GDM1 (cell line): ENCODE measurements around the gene MTMR12.
A peak's percentile ranks its signal among the peaks of the same experiment; 100 is the strongest.

ENCODE experiments used
- DNase-seq: peaks from one replicate; lab custom pipeline; 2025; lab: John Stamatoyannopoulos, UW

Gene MTMR12

DNA sequence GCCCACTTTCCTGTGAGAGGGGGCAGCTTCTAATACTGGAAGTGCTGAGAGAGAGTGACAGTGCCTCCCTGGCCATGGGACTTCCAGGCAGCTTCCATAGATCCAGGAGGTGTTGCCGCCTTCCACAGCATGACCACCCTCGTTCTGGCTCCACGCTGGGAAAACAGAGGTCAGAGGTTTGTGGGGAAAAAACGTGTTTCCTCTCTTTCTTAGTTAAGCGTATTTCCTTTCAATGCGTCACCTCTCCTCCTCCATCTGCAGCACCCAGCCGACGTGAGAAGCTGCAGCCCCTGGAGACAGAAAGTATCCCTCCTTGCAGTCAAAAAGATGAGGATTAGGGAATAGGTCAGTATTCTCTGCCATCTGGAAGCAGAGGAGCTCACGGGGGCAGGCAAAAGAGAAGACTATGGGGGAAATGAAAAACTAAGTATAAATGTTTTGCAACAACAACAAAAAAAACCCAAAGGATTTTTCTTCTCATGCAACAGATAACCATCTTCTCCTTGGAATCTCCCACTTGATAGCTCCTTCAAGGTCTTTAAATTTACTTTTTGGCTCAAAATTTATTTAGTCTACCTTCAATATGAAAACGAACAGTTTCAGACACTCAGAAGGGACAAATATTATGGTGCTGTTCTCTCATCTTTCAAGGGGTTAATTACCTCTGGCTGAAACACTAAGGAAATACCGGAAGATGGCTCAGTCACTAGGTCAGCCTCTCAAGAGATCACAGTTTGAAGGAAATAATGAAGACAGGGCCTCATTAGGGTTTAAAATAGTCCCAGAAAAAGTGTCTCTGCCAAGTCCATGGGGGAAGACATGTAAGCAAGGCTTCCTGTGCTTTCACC lies 38.0 kb downstream of the MTMR12 start:
- DNase-seq = no peak

DNA sequence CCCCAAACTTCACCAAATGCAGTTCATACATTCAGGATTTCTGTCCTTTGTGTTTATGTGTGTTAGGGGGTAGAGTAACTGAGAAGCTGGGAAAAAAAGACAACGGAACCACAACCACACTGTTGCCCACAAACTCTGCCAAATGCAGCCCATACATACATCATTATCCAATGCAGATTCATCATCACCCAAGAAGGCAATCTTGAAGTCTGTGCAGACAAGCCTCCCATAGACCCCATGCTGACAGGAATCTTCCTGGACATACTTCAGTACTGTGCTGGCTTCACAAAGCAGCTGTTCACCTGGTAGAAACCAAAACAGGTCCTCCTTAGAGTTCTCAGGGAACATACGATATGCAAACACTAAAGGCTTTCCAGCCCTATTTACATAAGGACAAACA lies 38.9 kb downstream of the MTMR12 start:
- no peak for DNase-seq

DNA sequence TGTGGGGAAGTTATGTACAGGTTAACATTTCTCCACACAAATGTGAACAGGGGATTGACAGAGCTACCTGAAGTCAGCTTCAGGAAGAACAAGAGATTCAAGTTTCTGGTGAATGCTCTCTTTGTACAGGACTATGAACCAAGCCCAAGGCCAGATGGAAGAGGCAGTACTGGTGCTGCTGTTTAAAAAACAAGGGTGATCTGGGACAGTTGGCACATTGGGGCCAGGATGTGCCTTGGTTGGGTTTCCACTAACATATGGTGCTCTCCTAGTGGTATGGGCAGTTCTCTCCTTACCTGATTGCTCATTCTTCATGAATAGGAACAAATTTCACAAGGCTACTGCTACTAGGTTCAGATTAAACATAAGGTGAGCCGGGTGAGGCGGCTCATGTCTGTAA lies 40.0 kb downstream of the MTMR12 start:
- DNase-seq = no peak

DNA sequence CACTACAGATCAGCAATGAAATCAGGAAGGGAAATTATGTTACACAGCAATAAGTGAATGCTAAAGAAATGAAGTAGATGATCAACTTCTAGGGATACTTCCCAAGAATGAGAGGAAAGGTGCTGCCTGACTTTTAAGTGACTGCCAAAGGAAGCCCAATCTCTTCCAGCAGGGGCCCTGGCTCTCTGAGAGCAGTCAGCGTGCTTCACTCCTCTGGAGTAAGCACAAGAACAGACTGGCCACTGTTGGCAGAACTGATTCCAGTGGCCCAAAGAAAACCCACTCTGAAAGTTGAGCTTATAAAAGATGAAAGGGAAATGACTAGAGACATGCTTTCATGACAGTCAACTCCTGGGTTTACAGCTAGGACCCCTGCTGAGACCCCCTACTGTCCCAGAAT lies 41.8 kb downstream of the MTMR12 start:
- DNase-seq = no peak

DNA sequence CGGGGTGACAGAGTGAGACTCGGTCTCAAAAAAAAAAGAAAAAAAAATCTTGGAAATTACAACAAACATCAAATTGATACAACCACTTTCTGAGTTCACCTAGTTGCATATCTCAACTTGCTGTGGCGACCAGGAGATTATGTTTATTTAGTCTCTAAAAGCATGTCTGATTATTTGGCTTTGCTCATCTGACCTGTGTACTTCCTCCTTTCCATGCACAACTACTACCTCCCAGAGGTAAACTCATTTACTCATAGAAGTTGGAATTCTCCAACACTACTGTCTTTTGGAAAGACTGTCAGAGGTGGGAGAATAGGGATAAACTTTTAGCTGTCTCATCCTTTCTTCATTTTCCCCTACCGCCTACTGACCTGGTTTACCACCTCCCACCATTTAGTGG lies 42.6 kb downstream of the MTMR12 start:
- no peak for DNase-seq

DNA sequence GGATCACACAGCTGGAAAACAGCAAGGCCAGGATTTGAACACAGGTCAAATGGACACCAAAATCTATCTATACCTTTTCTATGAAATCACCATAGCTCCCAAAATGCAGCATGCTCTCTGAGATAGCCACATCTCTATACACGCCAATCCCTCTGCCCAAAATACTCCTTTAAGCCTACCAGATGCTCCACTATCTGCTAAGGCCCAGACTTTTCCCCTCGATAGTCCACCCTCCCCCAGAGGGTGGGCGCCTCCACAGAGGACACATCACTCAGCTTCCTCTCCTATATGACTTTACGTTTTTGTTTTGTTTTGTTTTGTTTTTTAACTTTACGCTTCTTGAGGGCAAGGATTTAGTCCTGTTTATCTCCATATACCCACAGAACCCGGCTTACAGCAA lies 46.8 kb downstream of the MTMR12 start:
- DNase-seq = no peak

DNA sequence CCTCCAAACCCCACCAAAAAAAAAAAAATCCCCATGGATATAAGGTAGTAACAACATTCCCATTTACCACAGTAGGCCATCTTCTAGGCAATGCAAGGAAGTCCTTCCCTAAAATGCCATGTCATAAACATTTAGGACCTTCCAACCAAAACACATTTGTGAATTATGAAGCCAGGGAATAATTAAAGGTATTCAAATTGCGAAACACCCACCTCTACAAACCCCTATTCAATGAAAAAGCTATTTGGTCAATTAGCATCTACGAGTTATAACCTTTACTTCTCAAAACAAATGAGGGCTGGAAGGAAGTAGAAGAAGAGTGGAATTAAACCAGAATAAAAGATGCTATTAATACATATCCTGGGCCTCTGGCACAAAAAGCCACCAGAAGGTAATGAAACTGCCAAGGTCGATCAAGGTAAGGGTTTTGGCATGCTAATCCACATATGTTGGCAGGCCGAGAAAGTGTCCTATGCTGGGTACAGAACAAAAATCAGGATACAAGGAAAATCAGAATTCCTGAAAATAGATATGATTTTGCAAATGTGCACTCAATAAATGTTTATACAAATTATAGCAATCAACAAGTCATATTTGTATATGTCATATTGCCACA lies 47.7 kb downstream of the MTMR12 start:
- no peak for DNase-seq

DNA sequence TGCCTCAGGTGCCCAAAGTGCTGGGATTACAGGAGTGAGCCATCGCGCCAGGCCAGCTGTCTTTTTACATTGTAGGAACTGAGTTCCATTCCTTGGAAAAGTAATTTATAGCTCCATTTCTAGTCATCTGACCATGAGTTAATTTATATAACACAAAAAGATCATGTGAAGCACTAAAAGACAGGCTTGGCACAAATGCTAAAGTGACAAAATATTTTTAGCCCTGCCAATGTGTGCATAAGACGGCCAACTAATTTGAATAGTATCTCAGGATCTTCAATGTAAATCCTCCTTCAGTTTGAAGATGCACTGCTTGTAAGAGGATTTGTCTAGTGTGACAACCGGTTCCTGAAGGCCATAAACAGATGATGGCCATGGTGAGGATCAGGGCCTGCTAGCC lies 49.1 kb downstream of the MTMR12 start:
- no peak for DNase-seq

DNA sequence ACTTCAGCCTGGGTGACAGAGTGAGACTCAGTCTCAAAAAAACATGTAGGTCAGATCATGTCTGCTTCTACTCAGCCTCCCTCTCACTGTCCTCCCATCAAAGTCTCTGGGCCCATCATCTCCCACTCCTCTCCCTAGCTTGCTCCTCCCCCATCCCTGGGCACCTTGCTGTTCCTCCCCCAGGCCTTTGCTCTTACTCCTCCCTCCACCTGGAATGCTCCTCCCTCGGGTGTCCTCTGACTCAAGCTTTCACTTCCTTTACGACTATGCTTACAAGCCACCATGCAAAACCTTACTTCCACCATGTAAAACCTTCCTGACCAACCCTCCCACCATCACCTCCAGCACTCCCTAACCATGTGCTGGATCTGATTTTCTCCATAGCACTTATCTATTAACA lies 51.5 kb downstream of the MTMR12 start:
- DNase-seq = no peak

DNA sequence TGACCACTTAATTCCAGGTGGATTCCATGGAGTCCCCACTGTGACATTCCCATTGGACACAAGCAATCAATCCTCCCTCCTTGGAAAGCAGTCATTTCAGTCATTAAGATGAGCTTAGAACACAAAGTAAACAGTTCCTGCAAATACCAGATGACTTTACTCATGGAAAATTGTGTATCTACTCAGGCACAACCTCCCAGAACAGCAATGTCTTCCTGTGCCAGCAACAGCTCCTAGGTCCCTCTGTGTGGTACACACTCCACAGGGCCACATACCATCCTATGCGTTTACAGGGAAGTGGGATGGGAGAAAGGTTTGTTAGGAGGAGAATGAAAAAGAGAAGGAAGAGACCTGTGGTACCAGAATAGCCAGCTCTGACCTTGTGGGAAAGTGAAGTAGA lies 53.7 kb downstream of the MTMR12 start:
- DNase-seq = no peak

DNA sequence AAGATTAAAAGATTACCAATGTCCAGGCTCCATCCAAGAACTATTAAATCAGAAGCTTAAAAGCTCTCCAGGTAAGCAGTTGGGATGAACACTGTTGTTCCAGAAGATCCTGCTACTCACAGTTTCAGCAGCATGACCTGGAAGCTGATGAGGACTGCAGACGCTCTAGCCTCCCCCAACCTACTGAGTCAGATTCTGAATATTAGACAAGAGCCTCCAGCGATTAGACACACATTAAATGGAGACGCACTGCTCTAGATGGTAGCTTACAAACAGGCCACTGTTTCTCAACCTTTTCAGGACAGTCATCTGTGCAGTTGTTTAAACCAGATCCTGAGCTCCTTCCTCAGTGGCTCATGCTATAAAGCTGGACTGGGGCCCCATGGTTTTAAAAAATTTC lies 54.3 kb downstream of the MTMR12 start:
- no peak for DNase-seq

DNA sequence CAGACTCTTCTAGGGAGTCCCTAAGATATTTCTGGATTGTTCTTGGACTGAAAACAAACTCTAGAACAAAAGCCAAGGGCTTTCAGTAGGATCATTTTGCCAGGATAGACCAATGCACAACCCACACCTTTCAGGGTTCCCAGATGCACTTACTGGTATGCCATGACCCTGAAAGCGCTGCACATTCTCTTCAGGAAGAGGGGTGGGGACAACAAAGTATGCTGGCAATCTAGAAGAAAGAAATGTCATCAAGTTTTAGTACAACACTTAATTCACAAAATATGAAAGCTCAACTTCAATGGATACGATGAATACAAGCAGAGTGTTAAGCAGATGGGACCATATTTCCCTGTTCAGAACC lies 57.2 kb downstream of the MTMR12 start:
- DNase-seq = no peak

DNA sequence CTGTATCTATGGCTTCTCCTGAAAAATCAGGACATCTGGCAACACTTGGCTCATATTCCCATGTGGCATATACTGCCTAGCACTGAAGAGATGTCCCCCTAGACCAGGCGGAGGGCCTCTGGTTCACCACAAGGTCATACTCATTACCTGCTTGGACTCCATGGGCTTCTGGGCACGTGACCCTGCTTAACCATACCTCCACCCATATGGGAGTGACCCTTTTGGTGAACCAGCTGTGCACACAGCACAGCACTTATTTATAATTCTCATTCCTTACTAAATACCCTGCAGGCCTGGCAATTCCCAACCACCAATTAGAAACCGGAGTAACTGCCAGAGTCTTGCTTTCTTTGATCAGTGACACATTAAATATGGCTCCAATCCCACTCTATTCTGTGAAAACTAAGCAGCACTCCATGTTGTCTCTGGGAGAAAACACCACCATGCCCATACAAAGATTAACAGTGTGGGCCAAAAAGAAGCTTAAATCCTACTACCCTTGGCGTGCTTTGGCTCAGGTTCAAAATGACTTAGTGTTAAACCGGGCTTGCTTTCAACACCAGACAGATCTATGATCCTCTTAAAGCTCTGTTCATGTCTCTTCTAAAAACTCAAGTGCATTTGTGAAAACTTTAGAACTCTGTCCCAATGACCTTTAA lies 57.7 kb downstream of the MTMR12 start:
- no peak for DNase-seq

DNA sequence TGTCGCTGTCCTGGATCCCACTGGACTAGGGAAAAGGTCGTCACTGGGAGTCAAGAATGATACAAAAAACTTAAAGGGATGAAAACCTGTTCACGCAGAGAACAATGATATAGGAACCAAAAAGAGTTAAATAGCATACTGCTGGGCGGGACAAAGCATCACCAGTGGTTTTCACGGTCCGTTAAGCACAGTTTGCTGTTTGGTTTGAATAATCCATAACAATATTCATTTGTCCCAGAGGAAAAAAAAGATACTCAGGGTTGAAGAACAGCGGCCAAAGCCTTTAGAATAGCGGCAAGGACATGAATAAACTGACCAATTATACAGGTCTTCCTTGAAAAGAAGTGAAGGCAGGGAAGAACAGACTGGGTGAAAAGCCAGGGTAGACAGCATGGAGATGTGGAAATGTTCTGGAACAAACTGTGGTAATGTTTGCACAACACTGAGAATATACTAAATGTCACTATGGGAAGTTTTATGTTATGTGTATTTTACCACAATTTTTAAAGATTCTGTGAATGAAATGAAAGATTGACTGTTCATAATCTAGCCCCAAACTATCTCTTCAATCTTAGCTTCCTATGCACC lies 60.8 kb downstream of the MTMR12 start:
- DNase-seq = no peak

DNA sequence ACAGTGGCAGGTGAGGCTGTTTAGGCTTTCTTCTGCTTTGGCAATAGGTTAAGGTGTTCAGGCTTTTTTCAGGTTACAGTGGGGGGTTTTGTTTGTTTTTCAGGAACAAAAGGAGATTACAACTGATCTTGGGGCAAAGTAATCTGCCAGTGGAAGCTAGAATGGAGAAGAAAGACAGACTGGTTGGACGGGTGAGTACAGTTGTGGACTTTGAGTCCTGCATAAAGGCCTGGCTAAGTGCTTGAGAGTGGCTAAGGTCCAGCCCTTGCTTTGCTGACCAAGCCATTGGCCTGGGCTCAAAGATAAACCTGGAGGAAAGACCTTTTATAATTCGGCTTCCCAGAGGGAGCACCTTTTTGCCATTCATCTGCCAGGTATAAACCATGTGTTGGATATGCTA lies 63.1 kb downstream of the MTMR12 start:
- no peak for DNase-seq

DNA sequence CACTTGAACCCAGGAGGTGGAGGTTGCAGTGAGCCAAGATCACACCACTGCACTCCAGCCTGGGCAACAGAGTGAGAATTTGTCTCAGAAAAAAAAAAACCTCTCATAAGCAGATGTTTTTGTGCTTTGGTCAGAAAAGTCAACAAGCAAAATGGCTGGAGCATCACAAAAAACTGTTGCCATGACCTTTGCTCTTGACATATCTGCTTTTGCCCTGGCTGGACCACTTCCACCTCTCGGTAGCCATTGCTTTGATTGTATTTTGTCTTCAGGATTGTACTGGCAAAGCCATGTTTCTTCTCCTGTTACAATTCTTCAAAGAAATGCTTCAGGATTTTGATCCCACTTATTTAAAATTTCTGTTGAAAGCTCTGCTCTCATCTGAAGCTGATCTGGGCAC lies 67.0 kb downstream of the MTMR12 start:
- DNase-seq = no peak

DNA sequence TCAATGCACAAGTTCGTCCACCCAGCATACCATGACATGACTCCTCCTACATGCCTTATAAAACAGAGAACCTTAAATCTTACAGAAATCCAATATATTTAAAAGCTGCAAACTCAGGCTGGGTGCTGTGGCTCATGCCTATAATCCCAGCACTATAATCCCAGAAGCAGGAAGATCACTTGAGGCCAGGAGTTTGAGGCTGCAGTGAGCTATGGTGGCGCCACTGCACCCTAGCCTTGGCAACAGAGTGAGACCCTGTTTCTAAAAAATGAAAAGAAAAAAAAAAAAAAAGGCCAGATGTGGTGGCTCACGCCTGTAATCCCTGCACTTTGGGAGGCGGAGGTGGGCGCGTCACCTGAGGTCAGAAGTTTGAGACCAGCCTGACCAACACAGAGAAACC lies 68.7 kb downstream of the MTMR12 start:
- no peak for DNase-seq

DNA sequence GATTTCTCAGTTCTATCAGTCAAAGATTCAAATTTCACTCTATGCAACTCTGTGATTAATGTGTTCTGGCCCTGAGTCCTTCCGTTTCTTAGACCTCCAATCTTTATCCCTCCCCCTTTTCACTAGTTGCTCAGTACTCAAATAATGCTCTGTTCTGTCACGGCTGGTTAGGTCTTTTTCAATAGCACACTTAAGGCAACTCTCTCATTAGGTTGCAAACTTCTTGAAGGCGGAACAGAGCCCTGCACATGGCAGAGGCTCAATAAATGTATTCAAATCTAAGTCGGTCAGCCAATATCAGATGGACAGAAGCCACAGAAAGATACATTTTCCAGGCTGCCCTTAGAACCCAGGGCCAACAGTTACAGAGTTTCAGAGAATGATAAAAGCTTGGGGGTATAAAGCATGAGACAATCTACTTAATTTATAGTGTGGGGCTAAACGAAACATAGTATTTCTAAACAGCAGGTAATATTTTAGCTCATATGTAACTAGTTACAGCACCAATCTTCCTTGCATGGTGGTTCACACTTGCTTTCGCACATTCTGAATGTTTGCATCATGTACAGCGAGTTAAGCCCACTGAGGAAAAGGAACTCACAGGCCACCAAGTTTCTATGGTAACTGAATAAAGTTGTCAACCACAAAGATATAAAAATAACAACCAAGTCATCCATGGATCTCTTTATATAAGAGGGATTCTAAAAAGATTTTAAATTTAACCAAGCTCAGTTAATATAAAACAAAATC lies 71.5 kb downstream of the MTMR12 start:
- peak; percentile 7 for DNase-seq

DNA sequence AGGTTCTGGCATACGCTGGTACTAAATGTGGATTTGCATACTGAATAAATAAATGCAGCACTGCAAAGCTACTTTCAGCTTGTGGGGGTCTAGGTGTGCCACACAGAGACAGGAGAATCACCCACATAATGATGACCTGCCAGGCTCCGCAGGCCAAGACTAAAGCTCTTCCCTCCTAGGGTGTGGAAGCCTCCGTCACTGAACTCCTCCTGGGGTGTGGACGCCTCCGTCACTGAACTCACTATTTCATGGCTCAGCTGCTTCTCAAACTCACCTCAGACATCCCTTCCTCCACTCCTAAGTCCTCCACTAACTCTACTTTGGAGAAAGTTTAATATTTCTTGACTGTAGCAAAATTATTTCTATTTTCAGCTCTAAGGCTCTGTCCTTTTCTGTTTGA lies 73.4 kb downstream of the MTMR12 start:
- no peak for DNase-seq

DNA sequence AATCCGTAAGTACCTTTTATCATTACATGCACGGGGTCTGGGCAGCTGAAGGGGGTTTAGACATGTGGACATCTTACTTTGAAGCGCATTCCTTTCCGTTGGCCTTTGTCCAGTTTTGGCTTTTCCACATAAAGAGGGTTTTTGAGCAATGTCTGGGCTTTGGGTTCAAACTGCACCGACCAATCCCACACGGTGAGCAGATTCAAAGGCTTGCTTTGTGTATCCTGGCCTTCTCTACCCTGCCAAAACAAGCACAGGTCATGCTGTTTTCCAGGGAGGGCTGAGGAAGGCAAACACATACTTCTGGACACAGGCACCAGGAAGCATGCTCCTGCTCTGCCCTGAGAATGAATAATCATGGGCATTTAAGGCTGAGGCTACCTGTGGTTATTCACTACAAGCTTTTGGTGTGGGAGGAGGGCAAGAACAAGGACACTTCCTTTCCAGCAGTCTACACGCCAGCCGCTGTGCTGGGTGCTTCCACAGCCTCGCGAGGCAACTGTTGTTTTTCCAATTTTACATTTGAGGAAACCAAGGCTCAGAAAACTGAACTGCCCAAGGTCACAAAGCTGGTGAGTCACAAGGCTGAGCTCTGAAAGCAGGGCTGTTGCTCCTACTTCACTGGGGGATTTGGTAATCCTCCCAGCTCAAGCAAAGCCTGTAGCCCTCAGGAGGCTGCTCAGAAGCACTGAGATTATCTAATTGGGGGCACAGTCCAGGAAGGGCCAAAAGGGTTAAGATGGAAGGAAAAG lies 78.9 kb downstream of the MTMR12 start:
- DNase-seq = peak; percentile 8

DNA sequence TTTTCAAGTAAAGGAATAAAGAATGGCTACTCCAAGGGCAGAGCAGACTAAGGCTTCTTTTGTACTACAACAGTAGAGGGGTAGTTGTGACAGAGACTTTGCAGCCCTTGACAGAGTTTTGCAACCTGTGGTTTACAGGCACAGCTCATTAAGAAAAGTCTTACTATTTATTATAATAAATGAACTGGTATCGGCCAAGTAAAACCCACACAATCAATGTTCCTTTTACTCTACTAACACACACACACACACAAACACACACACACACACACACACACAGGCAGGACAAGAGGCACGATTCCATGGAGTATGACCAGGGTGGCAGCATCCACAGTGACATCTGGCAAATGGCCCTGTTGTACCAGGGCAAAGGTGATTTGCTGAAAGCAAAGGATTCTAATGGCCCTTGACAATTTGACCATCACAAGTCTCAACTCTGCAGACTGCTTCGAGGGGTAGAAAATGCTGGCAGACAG lies 79.5 kb downstream of the MTMR12 start:
- no peak for DNase-seq
